ENCODE measurements around the gene SHC3. TPM values are rescaled to one million over a fixed set of nuclear protein-coding genes. Genes with fewer than 3 reads are reported as not detected.

The SHC3 gene
- total RNA-seq, 1 donor from 2014 or later: 0.85 TPM

DNA sequence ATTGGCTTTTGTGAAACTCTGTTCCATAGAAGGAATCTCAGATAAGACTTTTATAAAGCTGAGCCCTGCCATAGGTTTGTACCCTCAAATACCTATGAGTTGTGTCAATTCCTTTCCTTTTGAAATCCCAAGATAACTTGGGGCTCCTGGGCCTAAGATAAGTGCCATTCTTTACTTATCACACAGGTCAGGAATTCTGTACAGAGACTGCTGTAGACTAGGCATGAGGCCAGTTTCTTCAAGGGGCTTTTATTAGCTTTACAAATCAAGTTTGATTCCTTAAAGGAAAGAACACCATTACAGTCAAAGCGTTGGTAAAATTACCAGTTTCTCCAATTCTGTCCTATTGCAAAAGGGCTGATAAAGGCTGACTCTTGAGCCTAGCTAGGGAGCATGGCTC lies 39.2 kb downstream of the SHC3 start:
- no peak overlapping the region for H3K4me3 ChIP-seq
- no peak overlapping the region for H3K27ac ChIP-seq
- no peak for DNase-seq (ENCODE audit: low spot score in 2 of 2)
- intact Hi-C loops (cut with DNase I): no loop called here
- peaks cover 0 to 3% of the 10 kb centered on the region in 2 donors for H3K4me1 ChIP-seq
- TF ChIP-seq, protein P1, sequence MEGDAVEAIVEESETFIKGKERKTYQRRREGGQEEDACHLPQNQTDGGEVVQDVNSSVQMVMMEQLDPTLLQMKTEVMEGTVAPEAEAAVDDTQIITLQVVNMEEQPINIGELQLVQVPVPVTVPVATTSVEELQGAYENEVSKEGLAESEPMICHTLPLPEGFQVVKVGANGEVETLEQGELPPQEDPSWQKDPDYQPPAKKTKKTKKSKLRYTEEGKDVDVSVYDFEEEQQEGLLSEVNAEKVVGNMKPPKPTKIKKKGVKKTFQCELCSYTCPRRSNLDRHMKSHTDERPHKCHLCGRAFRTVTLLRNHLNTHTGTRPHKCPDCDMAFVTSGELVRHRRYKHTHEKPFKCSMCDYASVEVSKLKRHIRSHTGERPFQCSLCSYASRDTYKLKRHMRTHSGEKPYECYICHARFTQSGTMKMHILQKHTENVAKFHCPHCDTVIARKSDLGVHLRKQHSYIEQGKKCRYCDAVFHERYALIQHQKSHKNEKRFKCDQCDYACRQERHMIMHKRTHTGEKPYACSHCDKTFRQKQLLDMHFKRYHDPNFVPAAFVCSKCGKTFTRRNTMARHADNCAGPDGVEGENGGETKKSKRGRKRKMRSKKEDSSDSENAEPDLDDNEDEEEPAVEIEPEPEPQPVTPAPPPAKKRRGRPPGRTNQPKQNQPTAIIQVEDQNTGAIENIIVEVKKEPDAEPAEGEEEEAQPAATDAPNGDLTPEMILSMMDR (IDR thresholded peaks at IDR 0.05): no peak
- no peaks in the 10 kb centered on the region for H3K27me3 ChIP-seq
- no peaks in the 10 kb centered on the region for H3K9me3 ChIP-seq
- no peaks in the 10 kb centered on the region for H3K36me3 ChIP-seq

DNA sequence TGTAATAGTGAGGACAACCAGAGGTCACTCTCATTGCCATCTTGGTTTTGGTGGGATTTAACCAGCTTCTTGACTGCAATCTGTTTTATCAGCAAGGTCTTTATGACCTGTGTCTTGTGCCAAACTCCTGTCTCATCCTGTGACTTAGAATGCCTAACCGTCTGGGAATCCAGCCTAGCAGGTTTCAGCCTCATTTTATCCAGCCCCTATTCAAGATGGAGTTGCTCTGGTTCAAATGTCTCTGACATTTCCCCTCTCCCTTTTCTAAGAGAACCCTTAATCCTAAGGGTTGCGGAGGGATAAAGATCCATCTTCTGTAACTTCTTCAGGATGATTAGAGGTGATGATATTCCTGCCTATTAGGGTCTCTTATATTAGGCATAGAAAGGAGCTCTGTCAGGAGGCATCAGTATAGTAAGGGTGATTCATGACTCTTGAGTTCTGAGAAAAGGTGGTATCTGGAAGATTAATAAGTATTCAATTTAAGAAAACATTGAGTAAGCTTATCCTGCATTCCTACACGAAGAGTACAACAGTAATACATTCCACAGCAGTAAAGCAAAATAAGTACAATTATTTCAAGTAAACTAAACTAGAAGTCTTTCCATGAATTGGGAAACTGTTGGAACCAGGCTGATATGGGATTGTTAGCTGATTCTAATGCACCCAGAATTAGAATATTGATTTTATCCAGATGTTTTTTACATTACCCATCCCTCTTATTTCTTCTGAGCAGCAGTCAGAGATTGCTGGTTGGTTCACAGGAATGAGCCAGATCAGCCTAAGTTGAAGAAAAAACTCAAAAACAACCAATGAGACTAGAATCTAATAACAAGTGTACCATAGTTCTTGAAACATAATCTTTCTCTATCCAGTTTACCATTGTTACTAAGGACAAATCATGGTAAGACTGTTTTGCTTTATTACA lies 39.9 kb downstream of the SHC3 start:
- DNase-seq (ENCODE audit: low spot score in 2 of 2): no peak
- Histone ChIP-seq H3K9me3 (no peaks in the 10 kb centered on the region), H3K4me3 (no peak overlapping the region), H3K4me1 (peaks cover 0 to 3% of the 10 kb centered on the region in 2 donors), H3K36me3 (no peaks in the 10 kb centered on the region), H3K27ac (no peak overlapping the region), H3K27me3 (no peaks in the 10 kb centered on the region)
- TF ChIP-seq, protein P1 (IDR thresholded peaks at IDR 0.05): no peak
- intact Hi-C loops (cut with DNase I): no loop called here

DNA sequence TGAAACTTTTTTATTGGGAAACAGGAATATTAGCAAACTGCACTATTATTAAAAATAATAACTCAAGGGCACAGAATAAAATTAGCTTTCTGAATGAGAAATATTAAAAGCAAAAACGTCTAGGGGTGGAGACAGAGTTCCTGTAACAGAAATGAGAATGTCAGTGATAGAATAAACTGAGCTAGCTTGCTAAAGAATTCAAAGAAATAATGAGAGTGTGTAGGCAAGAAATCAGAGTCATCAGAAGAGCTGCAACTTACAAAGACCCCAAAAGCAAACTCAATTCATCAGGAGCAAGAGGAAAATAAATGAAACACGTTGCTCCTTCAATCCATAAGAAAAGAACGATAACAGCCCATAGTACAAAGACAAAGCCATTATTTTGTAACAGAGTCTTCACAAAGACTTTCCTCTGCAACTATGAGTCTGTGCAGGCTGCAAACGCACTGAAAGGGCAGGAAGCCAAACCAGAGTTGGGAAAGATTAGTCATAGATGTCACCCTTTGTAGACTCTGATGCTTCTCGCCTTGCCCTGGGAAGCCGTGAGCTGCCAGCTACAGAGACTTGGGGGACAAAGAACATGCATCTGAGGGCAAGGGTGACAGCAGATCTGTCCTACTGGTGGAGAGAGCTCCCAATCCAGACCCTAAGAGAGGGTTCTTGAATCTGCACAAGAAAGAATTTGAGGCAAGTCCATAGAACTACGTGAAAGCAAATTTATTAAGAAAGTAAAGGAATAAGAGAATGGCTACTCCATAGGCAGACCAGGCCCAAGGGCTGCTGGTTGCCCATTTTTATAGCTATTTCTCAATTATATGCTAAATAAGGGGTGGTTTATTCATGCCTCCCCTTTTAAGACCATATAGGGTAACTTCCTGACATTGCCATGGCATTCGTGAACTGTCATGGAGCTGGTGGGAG lies 40.8 kb downstream of the SHC3 start:
- TF ChIP-seq, protein P1 (IDR thresholded peaks at IDR 0.05): no peak
- Histone ChIP-seq H3K27ac (no peak overlapping the region), H3K36me3 (no peaks in the 10 kb centered on the region), H3K4me3 (no peak overlapping the region), H3K9me3 (no peaks in the 10 kb centered on the region), H3K27me3 (no peaks in the 10 kb centered on the region), H3K4me1 (peaks cover 0 to 3% of the 10 kb centered on the region in 2 donors)
- DNase-seq (ENCODE audit: low spot score in 2 of 2): peak in 1 of 2 donors; percentile 77
- intact Hi-C loops (cut with DNase I): no loop called here

DNA sequence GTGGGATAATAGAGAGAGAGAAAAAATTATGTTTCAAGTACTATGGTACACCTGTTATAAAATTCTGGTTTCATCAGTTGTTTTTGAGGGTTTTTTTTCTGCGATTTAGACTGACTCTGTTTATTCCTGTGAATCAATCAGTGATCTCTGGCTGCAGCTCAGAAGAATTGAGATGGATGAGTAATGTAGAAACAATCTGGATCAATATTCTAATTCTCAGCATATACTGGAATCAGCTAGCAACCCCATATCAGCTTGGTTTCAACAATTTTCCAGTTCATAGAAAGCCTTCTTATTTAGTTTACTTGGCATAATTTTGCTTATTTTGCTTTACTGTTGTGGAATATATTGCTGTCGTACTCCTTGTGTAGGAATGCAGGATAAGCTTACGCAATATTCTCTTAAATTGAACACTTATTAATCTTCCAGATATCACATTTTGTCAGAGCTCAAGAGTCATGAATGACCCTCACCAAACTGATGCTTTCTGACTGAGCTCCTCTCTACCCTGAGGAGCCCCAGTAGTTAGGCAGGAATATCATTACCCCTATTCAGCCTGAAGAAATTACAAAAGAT lies 42.9 kb downstream of the SHC3 start:
- no peaks in the 10 kb centered on the region for H3K9me3 ChIP-seq
- no peaks in the 10 kb centered on the region for H3K36me3 ChIP-seq
- TF ChIP-seq, protein P1 (IDR thresholded peaks at IDR 0.05): no peak
- H3K4me3 ChIP-seq: no peak overlapping the region
- no peak for DNase-seq (ENCODE audit: low spot score in 2 of 2)
- peaks cover 0 to 3% of the 10 kb centered on the region in 2 donors for H3K4me1 ChIP-seq
- H3K27me3 ChIP-seq: no peaks in the 10 kb centered on the region
- intact Hi-C loops (cut with DNase I): no loop called here
- H3K27ac ChIP-seq: no peak overlapping the region

DNA sequence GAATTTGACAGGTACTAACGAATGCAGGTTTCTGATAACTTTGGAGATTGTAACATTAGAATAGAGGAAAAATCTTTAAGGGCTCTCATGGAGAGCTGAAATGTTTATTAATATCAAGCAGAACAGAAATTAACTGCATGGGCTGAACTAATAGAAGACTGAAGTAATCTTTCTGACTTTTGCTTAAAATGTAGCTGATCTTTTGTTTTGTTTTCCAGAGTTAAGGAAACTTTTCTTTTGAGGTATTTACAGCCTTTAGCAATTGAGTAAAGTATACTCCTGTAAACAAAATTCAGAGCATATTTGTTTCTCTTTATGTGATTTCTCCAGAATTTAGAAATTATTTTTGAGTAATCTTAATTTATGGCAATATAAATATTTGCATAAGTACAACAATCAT lies 43.9 kb downstream of the SHC3 start:
- Histone ChIP-seq H3K27me3 (no peaks in the 10 kb centered on the region), H3K27ac (no peak overlapping the region), H3K4me3 (no peak overlapping the region), H3K9me3 (no peaks in the 10 kb centered on the region), H3K4me1 (peaks cover 0 to 3% of the 10 kb centered on the region in 2 donors), H3K36me3 (no peaks in the 10 kb centered on the region)
- intact Hi-C loops (cut with DNase I): no loop called here
- TF ChIP-seq, protein P1 (IDR thresholded peaks at IDR 0.05): no peak
- DNase-seq (ENCODE audit: low spot score in 2 of 2): no peak

Measured in ascending aorta (tissue), 2 donors.